ENCODE data around the gene COL18A1.

DNA sequence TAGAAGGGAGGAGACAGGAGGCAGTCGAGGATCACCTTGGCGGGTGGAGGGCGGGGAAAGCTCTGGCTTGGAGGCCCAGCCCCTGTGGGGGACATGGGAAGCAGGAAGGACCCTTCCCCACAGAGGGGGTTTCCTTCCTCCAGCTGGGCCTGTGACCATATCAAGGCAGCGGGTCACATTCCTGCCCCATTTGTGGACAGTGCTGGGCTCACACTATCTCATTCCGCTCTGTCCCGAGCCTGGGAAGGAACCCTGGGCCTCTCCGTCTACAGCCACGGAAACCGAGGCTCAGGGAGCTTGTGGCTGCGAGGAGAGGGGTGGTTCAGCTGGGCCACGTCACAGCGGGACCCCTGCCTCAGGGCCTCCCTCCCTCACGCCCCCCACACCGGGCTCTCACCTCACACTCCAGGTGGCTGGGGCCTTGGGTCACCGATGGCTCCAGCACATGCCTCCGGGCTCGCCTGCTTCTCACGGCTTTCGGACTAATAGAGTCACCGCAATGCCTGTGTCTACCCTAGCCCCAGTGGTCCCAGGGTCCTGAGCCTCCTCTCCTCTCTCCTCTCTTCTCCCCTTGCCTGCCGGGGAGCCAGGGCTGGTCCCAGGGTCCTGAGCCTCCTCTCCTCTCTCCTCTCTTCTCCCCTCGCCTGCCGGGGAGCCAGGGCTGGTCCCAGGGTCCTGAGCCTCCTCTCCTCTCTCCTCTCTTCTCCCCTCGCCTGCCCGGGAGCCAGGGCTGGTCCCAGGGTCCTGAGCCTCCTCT is 80.9 kb downstream of the COL18A1 start:
- TF ChIP-seq POLR2A (IDR thresholded peaks at IDR 0.05; ENCODE audit: low read length) = no peak
- TF ChIP-seq GATA1 (IDR thresholded peaks at IDR 0.05; ENCODE audit: low read depth, low read length) = no peak

All from erythroblast (primary cell).